ENCODE data around the gene BLOC1S4.

Gene BLOC1S4

GRCh38 chr4:6710996-6711395, 5.0 kb upstream of the BLOC1S4 start:
- peaks cover 3% of the 10 kb centered on the region; the same call in 1 of the 2 replicates for H3K4me1 ChIP-seq
- DNase-seq = no peak
- no peaks in the 10 kb centered on the region for H3K27me3 ChIP-seq
- no peaks in the 10 kb centered on the region; the same call in 1 of the 2 replicates for H3K9me3 ChIP-seq
- H3K4me3 ChIP-seq (ENCODE audit: low read depth, low read length) = no peak overlapping the region
- TF ChIP-seq, protein P1, sequence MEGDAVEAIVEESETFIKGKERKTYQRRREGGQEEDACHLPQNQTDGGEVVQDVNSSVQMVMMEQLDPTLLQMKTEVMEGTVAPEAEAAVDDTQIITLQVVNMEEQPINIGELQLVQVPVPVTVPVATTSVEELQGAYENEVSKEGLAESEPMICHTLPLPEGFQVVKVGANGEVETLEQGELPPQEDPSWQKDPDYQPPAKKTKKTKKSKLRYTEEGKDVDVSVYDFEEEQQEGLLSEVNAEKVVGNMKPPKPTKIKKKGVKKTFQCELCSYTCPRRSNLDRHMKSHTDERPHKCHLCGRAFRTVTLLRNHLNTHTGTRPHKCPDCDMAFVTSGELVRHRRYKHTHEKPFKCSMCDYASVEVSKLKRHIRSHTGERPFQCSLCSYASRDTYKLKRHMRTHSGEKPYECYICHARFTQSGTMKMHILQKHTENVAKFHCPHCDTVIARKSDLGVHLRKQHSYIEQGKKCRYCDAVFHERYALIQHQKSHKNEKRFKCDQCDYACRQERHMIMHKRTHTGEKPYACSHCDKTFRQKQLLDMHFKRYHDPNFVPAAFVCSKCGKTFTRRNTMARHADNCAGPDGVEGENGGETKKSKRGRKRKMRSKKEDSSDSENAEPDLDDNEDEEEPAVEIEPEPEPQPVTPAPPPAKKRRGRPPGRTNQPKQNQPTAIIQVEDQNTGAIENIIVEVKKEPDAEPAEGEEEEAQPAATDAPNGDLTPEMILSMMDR (IDR thresholded peaks at IDR 0.05; ENCODE audit: low read depth, low read length) = no peak
- H3K36me3 ChIP-seq = peaks cover 24% of the 10 kb centered on the region

DNA sequence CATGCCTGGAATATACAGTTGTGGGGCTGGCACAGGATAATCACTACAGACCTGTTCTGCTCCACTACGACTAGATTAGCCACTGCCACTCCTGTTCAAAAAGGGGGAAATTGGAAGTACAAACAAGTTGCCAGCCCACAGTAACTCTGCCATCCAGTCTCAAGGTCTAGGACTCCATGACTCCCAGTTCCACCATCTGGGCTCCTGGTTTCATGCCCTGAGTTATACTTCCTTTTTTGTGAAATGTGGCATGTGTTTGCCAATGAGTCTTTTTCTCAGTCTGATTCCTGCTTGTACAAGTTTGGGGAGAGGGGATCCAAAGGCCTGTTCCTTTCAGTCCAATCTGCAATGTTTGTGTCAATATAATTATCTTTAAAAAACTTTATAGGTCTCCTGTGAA, 1.0 kb upstream of the BLOC1S4 start:
- TF ChIP-seq, protein P1 (IDR thresholded peaks at IDR 0.05; ENCODE audit: low read depth, low read length) = no peak
- no peak overlapping the region for H3K4me3 ChIP-seq (ENCODE audit: low read depth, low read length)
- H3K36me3 ChIP-seq = no peaks in the 10 kb centered on the region
- no peaks in the 10 kb centered on the region for H3K27me3 ChIP-seq
- no peaks in the 10 kb centered on the region; the same call in 1 of the 2 replicates for H3K9me3 ChIP-seq
- no peaks in the 10 kb centered on the region for H3K4me1 ChIP-seq
- no peak for DNase-seq

DNA sequence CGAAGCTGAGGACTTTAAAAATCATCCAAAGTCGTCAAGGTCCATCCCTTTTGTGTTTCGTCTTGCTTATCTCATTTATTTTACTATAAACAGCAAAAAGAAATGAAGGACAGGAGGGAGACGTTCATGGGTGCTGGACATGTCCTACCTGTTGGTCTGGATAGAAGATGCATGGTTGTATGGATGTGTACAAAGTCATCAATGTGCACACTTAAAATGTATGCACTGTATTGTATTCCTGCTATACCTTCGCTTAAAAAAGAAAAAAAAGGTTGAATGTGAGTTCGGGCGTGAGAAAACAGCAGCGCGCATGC, 313 bp upstream of the BLOC1S4 start:
- DNase-seq = no peak
- H3K36me3 ChIP-seq = no peaks in the 10 kb centered on the region
- H3K4me3 ChIP-seq (ENCODE audit: low read depth, low read length) = peak overlapping the region; percentile 82
- H3K27me3 ChIP-seq = no peaks in the 10 kb centered on the region
- H3K4me1 ChIP-seq = no peaks in the 10 kb centered on the region
- TF ChIP-seq, protein P1 (IDR thresholded peaks at IDR 0.05; ENCODE audit: low read depth, low read length) = no peak
- no peaks in the 10 kb centered on the region; the same call in 1 of the 2 replicates for H3K9me3 ChIP-seq

DNA sequence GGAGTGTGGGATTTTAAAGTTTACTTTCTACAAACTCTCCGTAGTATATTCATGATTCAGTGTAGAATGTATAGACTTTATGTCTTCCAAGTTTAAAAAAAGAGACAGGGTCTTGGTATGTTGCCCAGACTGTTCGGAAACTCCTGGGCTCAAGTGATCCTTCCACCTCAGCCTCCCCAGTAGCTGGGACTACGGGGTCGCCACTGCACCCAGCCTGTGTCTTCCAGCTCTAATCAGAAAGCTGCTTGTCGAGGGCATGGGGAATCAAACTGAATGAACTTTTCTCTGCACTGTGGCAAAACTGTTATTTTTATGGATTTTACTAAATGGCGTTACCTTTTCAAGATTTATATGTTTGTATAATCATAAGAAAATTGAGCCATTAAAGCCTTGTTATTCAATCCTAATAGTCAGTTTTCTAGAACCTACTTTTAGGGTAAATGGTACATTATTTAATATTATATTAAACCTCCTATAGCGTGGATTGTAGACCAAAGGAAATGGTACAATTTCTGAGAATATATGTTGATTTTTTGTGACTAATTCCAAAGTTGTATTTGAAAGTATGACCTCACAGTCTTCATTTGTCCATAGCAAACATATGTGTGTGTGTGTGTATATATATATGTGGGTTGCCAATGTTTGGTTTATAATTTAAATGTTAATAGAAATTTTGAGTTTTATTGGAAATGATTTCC, 1.1 kb downstream of the BLOC1S4 start:
- no peak for DNase-seq
- Histone ChIP-seq H3K36me3 (no peaks in the 10 kb centered on the region), H3K27me3 (no peaks in the 10 kb centered on the region), H3K9me3 (no peaks in the 10 kb centered on the region), H3K4me3 (ENCODE audit: low read depth, low read length) (peak overlapping the region; percentile 82), H3K4me1 (no peaks in the 10 kb centered on the region)
- TF ChIP-seq, protein P1 (IDR thresholded peaks at IDR 0.05; ENCODE audit: low read depth, low read length) = no peak

- no peak overlapping the region for H3K4me3 ChIP-seq (ENCODE audit: low read depth, low read length)
- TF ChIP-seq, protein P1 (IDR thresholded peaks at IDR 0.05; ENCODE audit: low read depth, low read length) = no peak
- no peaks in the 10 kb centered on the region for H3K4me1 ChIP-seq
- no peaks in the 10 kb centered on the region for H3K9me3 ChIP-seq
- H3K27me3 ChIP-seq = no peaks in the 10 kb centered on the region
- H3K36me3 ChIP-seq = no peaks in the 10 kb centered on the region
- DNase-seq = no peak
Measured at GRCh38 chr4:6718932-6719610, 3.1 kb downstream of the BLOC1S4 start.

DNA sequence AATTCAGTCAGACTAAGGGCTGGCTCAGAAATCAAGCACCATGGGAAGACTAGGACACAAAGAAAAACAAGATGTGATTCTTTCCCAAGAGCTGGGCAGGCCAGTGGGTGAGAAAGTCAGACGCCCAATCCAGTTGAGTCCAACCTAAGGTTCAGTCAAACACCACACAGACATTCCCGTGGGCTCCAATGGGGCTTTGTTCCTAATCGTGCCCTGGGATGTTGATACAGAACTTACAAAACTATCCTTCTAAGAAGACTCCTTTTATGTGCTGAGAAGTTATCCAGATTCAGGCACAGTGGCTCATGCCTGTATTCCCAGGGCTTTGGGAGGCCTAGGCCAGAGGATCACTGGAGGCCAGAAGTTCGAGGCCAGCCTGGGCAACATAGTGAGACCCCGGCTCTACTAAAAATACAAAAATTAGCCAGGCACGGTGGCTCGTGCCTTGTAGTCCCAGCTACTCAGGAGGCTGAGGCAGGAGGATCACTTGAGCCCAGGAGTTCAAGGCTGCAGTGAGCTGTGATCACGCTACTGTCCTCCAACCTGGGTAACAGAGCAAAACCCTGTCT, 3.7 kb downstream of the BLOC1S4 start:
- H3K4me3 ChIP-seq (ENCODE audit: low read depth, low read length) = no peak overlapping the region; the same call in 1 of the 2 replicates
- no peaks in the 10 kb centered on the region for H3K27me3 ChIP-seq
- no peaks in the 10 kb centered on the region for H3K36me3 ChIP-seq
- TF ChIP-seq, protein P1 (IDR thresholded peaks at IDR 0.05; ENCODE audit: low read depth, low read length) = no peak
- no peaks in the 10 kb centered on the region for H3K9me3 ChIP-seq
- H3K4me1 ChIP-seq = no peaks in the 10 kb centered on the region
- no peak for DNase-seq

Data from BE2C (cell line).